HG02981 (cell line): ENCODE measurements around the gene SNX9.
"Not testable (repeated sequence)": the region's sequence is repeated elsewhere in the genome, so short reads cannot be mapped to it uniquely, and the experiment has no call there.

ENCODE experiments used
- ATAC-seq: cut with Tn5 transposase; IDR thresholded peaks from one replicate; pipeline ENCODE4 v1.9.1; 2021; ENCODE audit warnings: mild to moderate bottlenecking, moderate library complexity; ENCODE audit not compliant: unreplicated experiment

Gene SNX9

DNA sequence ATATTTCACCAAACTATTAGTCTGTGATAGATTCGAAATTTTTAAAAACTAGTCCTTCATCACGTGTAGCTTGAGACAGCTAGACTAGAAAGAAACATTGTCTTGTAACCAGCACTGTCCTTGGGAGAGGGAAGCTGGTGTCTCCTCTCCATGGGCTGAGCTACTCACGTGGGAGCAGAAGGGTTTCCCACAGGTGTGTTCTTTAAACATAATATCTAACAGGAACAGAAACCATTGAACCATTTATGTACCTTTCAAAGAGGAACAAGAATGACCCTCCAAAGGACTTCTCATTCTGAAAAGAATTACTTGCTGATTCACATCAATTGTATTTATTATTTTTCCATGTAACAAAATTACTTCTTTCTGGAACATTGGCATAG is 86.2 kb downstream of the SNX9 start:
- no peak for ATAC-seq

DNA sequence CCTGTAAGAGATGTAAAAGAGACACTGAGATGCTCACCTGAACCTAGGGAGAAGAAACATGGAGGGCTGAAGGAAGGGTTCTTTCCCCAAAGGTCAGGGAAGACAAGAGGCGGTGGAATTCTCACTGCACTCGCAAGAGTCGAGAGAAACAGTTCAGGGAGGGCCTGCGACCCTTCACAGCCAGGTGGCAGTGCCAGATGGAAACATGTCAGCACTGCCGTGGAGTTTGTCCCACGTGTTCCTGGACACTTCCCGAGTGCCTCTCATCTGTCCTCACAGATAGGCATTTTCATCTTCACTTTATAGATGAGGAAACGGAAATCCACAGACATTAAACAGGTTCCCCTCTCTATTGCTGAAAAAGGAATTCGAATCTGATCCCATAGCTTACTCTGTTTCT is 88.2 kb downstream of the SNX9 start:
- ATAC-seq = no peak

DNA sequence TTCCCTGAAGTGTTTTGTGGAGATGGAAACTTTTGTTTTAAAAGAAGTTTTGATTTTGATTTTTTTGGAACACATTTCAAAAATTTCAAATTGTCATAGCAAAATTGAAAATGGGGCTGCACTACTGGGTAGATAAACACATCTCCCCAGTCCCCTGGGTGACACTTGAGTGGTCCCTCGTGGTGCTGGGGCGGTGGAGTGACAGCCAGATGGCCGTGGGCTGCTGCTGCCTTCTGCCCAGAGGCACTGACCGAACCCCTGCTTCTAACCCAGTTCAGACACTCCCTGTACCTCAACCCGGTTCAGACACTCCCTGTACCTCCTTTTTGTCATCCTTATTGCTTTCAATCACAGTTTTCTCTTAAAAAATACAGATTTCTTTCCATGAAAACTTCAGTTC is 88.7 kb downstream of the SNX9 start:
- no peak for ATAC-seq

DNA sequence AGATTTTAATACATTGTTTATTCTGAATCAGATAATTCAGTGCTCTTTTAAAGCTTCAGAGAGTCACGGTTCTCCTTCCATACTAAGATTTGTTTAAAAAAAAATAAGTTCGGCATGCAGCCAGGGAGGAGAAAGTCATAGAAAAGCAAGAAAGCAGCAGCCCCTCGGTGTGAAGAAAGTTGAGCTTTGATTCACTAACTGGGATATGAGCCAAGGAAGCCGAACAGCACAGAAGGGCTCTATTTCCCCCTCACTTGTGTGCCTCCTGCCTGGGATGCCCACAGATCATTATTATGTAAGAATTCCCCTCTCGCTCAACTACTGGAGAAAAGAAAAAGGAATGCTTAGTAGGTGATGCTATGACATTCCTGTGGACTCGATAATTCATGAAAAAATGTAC is 89.3 kb downstream of the SNX9 start:
- no peak for ATAC-seq

DNA sequence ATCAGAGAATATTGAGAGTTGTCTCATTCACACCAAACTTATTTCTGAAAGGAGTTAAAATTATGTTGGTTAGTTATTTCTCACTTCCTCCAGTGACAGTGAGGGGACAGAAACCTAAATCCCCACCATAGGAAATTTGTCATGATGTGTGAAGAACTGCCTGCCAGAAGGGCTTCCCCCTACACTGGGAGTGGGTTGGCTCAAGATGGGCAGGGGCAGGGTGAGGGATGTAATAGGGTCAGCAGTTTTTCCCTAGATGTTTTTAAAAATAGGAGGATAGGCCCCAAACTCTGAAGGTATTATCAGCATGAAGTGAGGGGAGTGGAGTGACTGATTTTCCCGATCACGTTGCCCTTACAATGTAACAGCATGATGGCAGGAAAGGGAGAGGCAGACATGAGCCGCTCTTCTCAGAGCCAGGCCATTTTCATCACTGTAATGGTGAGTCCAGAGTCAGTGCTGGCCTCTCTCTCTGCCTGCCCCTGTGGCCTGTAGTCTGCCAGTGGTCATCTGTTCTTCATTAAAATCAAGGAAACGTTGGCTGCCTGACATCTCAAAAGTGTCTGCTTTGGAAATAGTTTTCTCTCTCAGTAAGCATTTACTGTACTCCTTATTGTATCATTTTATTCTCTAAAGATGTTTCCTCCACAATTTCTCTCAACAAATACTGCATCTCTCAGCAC is 98.8 kb downstream of the SNX9 start:
- ATAC-seq = no peak

DNA sequence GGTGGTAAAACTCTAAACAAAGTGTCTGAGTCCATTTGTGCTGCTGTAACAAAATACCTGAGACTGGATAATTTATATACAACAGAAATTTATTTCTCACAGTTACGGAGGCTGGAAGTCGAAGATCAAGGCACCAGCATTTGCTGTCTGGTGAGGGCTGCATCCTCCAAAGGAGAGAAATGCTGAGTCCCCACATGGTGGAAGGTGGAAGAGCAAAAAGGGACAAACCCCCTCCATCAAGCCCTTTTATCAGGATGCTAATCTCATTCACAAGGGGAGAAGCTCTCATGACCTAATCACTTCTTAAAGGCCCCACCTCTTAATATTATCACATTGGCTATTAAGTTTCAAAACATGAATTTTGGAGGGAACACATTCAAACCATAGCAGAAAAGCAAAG is 102.7 kb downstream of the SNX9 start:
- ATAC-seq = no peak

DNA sequence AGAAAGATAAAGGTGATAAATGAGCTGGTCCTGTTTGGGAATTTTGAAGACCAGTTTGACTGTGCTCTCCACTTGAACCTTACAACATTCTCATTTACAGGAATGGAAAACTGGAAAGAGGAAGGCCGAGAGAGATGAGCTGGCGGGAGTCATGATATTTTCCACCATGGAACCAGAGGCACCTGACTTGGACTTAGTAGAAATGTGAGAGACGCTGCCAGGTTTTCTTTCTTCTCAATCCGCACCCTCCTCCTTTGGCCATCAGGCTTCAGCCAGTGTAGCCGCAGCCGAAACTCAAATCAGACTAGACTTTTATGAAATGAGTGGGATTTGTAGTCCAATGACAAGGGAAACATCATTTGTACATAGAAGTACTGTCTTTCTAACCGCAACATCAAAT is 104.0 kb downstream of the SNX9 start:
- no peak for ATAC-seq

DNA sequence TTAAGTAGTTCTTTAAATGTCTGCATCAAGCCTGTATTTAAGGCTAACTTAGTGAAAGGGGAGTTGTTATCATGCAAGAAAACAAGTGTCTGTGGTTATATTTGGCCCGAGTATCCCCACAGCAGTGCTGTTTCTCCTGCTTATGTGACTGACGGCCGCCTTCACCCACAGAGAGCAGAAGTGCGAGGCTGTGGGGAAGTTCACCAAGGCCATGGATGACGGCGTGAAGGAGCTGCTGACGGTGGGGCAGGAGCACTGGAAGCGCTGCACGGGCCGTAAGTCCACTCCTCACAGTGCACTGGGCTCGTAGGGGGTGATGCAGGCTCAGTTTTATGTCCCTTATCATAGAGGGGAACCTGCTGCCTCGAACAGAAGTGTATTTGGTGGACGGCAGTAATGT is 105.4 kb downstream of the SNX9 start:
- ATAC-seq = no peak

DNA sequence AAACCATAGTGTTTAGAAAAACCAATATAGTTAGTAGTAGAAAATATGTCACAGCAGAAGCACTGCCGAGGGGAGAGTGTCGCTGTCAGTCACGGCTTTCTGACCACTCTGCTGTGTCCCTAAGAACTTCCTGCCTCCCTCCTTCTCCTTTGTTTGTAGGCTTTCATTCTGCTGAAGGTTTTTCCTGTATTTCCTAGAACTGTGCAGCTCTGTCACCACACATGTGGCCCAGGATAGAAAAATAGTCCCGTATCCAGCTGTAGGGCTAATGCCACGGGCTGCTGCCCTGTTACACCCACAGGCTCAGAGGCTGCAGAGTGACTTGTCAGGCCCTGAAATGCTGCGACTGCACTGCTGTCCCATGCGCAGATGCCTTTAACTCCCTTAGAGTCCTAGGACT is 106.0 kb downstream of the SNX9 start:
- no peak for ATAC-seq

DNA sequence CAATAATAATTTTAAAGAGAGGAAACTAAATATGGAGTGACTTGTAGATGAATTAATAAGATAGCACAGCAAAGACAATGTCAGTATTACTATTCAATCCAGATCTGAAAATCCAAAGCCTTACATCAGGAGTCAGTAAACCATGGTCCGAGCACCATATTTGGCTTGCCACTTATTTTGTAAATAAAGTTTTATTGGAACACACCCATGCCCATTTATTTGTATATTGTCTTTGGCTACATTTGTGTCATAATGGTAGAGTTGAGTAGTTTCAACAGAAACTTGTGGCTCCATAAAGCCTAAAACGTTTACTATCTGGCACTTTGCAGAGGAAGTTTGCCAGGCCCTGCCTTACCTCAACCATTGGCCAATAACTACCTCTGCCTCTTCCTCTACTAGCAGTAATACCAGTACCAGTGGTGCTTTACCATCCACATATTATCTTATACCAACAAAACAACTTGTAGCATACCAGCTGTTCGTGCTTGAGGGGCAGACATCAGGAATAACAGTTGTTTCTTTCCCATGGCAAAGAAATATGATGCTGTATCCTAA is 106.8 kb downstream of the SNX9 start:
- no peak for ATAC-seq

DNA sequence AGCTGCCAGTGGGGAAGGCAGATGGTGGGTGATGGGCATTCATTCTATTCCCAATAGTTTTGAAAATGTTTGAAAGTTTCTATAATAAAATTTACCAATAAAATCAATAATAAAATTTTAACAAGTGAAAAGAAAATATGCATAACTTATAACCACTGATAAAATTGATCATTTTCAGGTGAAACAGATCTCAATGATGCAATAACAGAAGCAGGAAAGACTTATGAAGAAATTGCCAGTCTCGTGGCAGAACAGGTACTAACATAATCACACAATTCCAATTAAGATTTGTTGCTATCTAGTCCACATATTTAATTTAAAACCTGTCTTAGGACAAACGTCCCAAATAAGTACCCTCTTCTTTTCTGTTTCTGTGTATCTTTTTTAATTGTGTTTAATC is 112.7 kb downstream of the SNX9 start:
- no peak for ATAC-seq

DNA sequence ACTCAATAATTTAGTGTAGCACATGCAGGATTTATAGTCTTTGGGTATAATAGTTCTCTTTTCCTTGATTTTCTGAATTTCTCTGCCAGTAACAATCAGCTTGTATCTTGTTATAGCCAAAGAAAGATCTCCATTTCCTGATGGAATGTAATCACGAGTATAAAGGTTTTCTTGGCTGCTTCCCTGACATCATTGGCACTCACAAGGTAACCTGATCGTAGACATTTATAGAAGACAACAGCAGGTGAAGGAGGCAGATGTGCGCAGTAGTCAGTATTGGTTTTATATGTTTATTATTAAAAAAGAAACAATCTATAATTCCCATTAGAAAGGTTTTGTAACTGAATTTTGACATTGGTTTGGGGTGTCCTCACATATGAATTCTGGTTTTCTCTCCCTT is 114.3 kb downstream of the SNX9 start:
- ATAC-seq = no peak

DNA sequence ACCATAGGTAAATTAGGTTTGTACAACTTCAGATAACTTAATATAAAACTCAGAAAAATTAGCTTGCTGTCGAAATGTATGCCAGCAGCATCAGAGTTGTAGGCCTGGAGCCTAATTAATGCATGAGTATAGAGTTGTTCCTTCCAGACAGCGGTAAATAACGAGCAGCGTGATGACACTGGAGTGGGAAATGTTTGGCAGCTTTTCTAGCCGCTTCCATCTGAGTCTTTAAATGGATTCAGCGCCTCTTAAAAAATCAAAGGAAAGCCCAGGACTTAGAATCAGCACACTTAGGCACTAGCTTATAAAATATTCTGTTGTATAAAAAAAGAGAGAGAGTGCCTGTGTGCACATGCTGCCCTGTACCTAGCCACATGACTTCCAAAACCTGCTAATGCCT is 114.9 kb downstream of the SNX9 start:
- no peak for ATAC-seq

DNA sequence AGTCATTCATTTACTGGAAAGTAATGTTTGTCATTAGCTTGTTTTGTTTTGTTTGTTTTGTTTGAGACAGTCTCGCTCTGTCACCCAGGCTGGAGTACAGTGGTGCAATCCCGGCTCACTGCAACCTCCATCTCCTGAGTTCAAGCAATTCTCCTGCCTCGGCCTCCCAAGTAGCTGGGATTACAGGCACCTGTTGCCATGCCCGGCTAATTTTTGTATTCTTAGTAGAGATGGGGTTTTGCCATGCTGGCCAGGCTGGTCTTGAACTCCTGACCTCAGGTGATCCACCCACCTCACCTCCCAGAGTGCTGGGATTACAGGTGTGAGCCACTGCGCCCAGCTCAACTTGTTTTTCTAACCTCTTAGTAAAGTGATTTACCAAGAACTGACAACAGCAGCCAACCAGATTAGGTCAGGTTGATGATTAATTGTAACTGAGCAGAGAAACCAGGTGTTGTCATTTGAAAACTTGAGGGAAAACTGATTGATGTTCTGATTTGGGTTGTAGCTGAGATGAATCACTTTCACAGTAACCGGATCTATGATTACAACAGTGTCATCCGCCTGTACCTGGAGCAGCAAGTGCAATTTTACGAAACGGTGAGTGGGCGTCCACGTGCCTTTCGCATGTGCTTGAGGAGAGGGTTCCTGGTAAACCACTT is 117.5 kb downstream of the SNX9 start:
- ATAC-seq = not testable (repeated sequence)

DNA sequence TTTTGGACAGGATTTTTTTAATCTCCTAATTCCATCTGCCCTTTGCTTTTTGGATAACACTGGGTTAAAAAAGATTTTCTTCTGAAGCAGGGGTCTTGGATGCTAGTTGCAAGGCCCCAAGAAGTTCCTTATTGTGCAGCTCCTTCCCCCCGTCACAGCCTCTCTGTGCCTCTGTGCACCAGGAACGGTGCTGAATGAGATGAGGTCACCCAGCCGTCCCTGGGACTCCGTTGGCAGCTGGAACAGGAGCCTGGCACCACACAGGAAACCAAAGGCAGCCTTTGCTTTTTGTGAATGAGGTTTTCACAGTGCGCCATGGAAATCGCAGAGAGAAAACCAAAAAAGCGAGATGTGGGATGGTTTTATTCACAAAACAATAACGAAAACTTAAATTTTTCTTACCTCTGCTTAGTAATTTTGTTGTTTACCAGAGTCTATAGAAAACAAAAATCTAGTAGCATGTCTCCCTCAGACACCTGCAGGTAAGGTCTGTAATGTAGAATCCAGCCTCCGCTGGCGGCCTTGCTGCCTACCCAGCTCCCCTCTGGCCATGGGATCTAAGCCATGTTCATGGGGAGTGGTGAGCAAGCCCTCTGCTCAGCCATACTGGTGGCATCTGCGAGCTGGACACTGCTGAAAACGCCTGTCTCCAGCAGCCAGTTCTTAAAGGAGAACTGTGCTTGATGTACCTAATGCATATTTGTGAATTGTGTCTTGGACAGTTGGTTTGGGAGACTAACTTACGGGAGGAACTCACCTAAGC is 118.2 kb downstream of the SNX9 start:
- no peak for ATAC-seq

DNA sequence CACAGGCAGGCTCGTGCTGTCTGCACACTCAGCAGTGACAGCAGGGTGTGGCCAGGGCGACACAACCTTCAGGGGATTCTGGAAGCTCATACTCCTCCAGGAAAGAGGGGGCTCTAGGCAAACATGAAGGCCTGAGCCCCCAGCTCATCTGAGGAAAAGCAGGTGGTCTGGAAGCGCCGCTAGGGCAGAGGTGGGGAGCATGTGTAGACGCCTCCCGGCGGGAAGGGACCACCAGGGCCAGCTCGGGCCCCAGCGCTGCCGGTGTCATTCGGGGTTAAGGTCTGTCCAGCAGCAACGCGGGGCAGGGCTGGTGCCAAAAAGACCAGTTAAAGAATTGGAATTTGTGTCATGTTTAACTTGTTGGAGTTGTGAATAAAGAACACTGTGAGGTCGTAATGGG is 119.3 kb downstream of the SNX9 start:
- no peak for ATAC-seq

DNA sequence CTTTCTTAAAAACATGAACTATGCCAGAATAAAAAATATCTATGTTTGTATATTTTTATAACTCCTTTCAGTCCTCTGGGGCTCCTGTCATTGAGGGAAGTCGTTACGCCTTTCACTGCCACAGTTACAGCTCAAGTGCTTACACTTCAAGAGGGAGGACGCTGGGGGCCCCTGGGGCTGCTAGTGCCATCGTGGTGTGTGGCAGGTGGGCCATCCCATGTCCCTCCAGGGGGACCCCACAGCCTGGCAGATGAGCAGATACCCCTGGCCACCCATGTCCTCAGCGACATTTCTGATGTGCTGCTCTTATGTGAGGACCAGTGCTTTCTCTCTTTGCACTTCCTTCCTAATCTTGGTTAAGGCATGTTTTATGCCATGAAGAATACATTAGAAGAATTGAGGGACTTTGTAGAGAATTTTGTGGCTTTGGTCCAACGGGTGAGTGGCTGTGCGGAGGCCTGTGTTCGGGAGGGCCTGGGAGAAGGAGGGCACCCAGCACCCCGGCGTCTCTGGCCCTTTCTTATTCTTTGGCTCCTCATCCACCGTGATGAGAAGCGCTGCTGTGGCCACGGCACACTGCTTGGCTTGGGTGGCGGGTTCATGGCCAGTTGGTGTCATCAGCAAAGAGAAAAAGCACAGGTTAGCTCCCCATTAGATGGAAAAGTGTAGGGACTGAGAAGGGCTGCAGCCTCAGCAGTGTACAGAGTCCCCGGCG is 120.4 kb downstream of the SNX9 start:
- no peak for ATAC-seq

DNA sequence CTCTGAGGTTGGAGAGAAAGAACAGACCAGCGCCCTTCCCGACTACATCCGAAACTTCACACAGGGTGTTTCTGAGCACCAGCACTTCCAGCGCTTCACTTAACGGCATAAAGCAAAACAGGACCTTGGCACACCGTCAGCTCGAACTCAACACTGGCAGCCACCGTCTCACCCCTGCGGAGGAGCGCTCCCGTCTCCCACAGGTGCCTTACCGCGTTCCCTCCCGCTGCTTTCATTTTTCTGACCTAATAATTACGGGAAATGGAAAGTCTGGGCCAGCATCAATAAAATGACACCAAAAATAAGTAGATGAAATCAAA is 120.9 kb downstream of the SNX9 start:
- ATAC-seq = no peak

DNA sequence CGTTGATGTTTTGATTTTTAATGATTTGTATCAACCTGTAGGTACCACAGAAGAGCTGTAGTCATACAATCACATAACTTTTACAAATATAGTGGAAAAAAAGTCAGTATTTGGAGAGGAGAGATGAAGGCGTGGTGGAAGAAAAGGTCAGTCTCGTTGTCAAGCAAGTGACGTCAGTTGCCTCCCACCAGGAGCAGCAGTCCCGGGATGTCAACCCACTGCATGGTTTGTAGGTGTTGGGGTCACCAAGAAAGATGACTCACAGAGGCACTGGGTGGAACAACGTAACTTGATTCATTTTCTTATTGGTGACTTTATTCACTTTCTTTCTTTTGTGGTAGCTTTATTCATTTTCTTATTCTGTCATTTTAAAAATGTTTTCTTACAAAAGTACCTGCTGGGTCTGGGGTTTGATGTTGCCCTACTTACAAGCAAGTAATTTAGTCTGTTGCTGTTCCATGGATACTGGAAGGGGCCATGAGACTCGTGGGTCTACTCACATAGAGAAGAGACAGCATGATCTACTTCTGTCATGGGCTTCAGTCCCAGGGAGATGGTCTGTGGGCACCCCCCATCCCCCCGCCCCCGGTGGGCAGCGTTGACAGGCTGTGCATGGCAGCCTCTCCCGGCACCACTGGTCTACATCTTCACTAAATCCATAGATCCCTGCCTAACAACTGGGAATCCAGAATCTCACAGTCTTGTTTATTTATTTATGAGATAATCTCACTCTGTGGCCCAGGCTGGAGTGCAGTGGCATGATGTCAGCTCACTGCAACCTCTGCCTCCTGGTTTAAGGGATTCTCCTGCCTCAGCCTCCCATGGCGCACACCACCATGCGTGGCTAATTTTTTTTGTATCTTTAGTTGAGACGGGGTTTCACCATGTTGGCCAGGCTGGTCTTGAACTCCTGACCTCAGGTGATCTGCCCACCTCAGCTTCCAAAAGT is 122.2 kb downstream of the SNX9 start:
- ATAC-seq = no peak

DNA sequence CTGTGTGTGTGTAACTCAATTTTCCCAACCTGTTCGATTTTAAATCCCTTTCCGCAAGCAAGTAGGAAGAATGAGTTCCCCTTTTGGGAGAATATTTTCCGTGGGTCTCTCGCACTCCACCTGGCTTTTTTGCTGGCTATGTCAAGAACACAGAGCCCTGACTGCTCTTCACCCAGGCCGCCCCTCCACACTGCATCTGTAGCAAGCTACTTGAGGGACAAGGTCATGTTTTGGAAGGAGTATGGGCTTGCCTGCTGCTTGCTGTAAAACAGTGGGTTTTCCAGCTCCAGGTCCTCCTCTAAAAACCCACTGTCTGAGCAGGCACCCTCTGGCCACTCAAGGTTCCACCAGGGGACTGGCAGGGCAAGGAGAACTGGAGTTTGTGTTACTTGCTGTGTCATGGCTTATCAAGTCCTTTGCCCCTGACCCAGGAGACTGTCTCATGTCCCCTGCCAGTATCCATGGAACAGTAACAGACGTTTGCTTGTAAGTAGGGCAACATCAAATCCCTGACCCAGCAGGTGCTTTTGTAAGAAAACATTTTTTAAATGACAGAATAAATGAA is 123.1 kb downstream of the SNX9 start:
- ATAC-seq = no peak
